Measurements from ENCODE around the gene B3GNT2.
"Not testable (repeated sequence)": the region's sequence is repeated elsewhere in the genome, so short reads cannot be mapped to it uniquely, and the experiment has no call there.

Gene B3GNT2, protein sequence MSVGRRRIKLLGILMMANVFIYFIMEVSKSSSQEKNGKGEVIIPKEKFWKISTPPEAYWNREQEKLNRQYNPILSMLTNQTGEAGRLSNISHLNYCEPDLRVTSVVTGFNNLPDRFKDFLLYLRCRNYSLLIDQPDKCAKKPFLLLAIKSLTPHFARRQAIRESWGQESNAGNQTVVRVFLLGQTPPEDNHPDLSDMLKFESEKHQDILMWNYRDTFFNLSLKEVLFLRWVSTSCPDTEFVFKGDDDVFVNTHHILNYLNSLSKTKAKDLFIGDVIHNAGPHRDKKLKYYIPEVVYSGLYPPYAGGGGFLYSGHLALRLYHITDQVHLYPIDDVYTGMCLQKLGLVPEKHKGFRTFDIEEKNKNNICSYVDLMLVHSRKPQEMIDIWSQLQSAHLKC

DNA sequence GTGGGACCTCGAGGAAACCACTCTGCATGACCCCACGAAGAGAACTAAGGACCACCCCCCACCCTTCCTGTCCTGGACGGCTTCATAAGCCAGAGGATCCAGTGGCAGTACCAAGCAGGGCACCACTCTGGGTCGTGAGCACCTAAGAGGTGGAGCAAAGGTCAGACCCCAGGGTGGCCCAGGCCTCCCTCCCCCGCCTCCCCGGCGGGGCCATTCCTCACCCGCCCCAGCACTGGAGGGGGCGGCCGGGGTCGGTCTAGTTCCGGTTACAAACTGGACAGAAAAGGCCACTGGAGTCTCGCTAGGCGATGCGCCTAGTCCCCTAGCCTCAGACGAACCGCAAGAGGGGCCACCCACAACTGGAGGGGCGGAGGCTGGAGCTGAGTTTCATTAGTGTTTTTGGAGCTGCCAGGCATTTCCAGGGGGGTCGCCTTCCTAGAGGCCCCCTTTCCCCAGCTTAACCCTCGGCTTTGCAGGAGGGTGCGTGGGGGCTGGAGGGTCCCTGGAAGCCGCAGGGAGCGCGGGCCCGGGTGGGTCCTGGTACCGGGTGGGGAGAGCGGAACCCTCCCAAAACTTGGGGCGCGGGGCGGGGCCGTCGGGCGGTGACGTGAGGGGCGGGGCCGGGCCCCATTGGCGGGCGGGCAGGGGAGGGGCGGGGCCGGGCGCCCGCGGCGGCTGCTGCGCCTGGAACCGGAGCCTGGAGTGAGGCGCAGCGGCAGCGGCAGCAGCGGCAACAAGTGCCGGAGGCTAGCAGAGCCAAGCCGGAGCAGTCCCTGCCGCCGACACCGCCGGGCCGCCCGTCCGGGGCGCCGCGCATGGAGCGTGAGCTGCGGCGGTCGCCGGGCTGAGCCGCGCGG lies at the start of gene B3GNT2:
Gene B3GNT2 (plus strand): TSS at position 695 of the 857 bp plus-strand sequence. CDS start 26,106 bp downstream, outside the sequence.
- DNase-seq: no peak

DNA sequence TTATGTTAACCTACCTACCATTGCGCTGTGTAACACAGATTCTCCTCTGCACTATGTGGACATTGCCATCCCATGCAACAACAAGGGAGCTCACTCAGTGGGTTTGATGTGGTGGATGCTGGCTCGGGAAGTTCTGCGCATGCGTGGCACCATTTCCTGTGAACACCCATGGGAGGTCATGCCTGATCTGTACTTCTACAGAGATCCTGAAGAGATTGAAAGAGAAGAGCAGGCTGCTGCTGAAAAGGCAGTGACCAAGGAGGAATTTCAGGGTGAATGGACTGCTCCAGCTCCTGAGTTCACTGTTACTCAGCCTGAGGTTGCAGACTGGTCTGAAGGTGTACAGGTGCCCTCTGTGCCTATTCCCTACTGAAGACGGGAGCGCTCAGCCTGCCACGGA lies 49.1 kb upstream of the B3GNT2 start:
- DNase-seq: not testable (repeated sequence)

DNA sequence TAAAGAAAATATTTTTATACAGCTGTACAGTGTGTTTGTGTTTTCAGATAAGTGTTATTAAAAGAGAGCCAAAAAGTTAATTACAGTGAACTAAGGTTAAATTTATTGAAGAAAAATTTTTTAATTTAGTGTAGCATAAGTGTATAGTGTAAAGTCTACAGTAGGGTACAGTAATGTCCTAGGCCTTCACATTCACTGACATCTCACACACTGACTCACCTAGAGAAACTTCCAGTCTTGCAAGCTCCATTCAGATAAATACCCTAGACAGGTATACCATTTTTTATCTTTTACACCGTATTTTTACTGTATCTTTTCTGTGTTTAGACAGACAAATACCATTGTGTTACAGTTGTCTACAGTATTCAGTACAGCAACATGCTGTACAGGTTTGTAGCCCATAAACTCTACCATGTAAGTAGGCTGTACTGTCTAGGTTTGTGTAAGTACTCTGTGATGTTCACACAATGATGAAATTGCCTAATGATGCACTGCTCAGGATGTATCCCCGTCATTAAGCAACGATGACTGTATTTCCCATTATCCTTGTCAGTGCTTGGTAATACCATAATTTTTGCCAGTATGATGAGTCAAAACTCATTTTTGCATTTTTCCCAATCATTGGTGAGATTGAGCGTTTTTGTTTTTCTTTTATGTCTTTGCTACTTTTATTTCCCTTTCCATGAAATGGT lies 48.2 kb upstream of the B3GNT2 start:
- no peak for DNase-seq

DNA sequence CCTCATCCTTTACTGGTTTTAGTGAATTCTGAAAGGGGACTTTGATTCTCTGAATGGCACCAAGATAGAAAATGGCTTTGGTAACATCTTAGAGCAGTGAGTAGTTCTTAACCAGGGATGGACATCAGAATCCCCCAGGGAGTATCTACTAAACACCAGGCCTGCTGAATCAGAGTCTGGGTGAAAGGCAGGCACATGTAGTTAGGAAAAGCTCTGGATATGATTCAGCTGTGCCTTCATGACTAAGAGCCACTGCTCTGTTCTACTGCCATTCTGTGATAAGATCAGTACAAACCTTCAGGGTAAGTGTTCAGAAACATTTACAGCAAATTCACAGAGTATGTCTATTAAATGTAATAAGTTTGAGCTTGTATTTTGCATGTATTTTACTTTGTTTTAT lies 46.2 kb upstream of the B3GNT2 start:
- DNase-seq: no peak

DNA sequence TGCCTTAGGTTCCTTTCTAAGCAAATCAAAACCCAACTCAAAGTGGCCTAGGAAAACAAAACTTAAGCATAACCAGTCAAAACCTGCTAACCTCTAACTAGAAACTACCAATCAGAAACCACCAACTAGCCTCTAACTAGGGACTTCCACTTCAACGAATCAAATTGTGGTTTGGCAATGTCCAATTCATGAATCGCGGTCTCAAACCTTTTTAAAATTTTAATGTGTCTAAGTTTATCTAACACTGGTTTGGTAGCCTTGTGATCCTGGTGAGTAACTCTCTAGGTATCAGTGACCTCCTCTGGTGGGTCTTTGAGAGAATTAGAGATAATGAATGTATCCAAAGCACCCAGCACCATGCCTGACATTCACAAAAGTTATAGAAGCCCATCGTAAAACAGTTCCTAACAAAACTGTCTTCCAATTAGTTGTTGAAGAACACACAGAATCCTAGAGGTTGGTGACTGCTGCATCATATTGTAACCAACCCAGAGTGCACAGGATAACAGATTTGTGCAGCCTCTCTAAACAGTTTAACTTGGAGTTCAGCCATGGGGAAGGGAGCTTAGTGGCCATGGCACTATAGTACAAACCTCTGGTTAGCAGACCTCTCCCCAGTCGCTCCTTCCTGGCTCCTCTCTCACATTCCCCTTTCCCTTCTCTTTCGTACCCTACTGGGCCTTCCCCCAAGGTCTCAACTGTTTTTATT lies 45.2 kb upstream of the B3GNT2 start:
- no peak for DNase-seq

DNA sequence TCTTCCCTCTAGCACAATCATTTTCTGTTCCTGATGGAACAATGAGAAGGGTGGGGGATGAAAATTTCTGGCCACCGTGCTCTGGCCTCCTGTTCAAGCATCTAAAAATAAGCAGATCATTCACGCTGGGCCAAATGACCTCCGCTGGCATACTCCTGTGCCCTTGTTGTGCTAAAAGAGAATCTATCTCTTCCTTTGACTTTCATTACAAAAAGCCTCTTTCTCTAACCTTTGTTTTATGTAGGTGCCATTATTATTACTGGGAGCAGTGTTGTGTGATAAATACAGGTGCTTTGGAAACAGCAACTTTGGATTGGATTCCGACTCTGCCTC lies 44.6 kb upstream of the B3GNT2 start:
- DNase-seq: no peak

DNA sequence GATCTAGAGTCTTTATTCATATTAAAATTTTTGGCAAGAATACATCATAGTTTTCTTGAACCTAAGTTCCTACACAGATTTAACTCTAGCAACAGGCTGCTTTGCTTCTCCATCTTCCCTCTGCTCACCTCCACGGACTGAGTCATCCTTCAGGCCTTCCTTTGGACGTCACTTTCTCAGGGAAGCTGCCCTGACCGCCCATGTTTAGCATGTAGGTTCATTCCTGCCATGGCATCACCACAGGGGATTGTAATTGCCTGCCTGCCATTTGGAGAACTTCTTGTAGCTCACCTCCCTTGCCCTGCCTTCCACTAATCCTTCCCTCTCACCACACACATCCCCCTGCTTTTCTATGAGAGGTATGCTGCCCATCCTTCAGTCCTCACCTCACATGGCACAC lies 43.9 kb upstream of the B3GNT2 start:
- no peak for DNase-seq

DNA sequence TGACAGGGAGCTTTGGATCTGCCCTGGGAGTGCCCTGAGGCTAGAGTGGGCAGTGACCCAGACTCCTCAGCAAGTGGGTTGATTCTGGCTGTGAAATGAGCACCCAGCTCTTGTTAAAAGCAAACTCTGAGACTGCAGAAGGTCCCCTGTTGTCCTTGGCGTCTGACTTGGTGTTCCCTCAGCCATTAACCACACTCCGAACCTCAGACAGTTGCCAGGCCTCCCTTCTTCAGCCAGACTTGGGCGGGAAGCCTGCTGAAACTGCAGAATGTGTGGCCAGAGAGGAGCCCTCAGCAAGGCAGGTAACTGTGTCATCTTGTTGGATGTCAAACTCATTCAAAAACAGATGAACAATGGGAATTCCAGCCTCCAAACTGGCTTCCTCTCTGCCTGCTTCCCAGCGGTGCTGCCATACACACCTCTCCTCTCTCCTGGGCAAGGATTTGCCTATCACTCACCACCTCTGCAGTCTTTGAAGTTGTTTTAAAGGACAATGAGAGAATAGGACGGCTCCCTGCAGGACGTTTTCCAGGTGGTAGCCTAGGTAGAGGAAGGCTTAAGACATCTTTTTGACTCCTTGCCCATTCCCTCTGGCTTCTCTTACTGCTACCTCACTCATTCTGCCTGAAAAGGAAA lies 38.9 kb upstream of the B3GNT2 start:
- DNase-seq: no peak

DNA sequence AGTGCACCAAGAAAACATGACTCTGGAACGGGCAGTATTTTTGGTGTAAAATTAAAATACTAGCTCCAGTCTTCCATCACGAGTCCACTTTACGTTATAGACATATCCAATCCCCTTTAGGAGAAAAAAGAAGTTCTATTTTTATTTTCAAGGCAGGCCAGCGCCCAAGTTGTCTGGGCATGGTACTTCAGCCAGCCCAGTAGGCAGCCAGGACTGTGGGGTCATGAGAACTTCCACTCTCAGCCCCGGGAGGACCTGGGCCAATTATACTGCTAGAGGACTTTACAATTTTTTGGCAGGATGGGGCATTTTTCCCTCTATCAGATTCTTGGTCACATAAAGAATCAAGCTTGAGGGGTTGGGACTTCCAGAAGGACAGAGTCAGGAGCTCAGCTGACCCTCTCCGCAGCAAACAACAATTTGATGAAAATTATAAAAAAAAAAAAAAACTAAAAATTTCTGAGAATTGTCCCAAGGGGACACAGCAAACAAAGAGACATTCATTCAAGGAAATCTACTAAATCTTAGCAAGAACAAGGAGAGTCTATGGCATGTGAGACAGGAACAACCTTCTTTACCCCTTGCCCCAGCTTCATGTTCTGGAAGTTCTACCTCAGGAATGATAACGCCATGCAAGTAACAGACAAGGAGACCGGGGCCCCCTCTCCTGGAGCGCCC lies 37.3 kb upstream of the B3GNT2 start:
- DNase-seq: no peak

DNA sequence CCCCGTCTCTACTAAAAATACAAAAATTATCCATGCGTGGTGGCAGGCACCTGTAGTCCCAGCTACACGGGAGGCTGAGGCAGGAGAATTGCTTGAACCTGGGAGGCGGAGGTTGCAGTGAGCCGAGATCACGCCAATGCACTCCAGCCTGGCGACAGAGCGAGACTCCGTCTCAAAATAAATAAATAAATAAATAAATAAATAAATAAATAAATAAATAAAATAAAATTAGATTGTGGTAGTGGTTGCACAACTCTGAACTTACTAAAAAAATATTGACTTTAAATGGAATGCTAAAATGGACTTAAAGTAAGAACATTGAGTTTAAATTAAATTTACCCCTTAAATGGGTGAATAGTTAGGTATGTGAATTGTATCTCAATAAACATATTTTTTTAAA lies 35.2 kb upstream of the B3GNT2 start:
- DNase-seq: not testable (repeated sequence)

DNA sequence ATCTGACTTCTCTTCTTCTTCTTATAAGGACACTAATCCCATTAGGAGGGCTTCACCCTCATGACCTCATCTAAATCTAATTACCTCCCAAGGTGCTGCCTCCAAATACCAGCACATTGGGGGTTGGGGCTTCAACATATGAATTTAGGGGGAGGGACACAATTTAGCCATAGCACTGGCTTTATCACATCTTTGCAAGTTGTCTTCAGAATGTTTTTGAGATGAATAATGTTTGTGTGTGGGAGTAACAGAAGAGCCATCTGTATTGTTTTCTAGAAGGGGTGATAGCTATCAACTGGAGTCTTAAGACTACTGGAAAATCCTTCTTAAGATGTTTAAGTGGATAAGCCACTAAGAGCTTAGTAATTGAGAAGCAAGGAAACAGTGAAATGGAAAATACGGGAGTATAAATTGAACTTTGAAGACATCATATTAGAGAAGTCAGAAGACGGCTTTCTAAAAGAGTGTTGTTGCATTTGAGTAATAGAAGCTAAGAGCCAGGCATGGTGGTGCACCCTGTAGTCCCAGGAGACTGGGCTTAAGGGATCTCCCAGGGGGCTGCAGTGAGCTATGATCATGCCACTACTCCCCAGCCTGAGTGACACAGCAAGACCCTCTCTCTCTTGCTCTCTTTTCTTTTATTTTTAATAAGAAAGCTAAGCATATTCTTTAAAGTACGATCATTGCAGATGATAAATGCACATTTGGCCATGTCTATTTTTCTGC lies 32.6 kb upstream of the B3GNT2 start:
- DNase-seq: no peak

DNA sequence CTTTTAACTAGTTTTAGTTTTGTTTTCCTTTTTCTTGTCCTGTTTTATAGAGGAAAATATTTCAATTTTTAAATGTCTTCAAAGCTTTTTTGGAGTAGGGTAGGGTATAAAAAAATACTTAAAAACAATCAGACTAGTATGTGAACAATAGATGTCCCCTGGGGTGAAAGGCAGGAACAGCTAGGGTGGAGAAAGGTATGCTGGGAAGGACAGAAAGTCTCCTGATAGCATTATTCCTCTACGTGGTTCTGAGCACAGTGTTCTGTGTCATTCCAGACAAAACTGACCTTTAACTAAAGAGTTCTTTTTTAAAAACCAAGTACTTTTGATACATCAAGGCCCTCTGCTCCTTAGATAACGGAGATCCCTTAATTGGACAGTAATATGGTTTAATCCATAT lies 32.1 kb upstream of the B3GNT2 start:
- DNase-seq: no peak

DNA sequence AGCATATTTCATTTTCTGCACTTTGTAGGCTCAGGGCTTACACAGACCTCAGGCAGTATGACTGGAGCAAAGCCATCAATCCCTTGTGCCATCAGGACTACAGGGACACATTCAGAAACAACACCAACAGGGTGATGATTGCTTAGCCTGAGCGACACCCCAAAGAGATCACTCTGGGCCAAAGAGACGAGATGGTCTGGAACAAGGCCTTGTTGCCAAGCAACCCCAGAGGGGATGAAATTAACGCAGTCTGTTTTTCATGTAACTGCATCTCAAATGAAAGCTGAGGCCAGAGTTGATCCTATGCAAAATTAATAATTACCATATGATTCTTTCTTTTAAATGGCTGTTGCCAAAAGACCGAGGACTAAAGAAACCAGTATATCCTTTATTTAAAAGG lies 20.2 kb upstream of the B3GNT2 start:
- DNase-seq: no peak

DNA sequence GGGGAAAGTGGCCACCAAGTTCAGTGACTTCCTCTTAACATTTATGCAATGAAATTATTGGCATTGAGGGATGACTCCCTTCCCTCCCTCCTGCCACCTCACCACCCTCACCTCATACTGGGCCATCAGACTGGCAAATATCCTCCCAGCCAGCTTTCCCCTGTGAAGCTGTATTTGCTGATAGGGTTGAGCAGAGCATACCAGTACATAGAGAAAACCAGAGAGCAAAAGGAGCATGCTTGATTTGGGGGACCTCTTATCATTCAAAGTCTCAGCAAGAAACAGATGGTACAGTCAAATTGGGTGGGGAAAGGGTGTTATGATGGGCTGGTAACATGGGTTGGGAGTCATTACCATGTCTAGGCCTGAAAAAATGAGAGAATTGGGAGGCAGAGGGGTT lies 19.1 kb upstream of the B3GNT2 start:
- no peak for DNase-seq

DNA sequence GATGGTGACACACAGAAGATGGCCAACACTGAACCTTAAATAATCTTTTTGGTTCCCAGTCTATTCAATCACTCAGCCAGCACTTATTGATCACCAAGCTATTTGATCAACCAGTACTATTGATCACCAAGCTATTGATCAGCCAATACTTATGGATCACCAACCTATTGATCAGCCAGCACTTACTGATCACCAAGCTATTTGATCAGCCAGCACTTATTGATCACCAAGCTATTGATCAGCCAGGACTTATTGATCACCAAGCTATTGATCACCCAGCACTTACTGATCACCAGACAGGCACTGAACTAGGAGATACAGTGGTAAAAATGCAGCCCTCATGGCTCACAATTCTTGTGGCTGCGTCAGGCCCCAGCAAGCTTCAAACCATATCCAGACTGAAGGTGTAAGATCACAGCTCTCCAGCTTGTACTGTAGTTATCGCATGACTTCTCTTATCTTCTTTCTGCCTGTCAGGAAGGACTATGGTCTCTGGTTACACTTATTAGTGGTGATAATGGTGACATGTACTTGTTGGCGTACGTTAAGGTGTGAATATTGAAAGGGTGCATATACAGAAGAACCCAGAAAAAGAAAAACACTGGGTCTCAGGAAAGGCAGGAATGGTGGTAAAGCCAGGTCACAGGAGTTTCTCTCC lies 18.4 kb upstream of the B3GNT2 start:
- DNase-seq: no peak

DNA sequence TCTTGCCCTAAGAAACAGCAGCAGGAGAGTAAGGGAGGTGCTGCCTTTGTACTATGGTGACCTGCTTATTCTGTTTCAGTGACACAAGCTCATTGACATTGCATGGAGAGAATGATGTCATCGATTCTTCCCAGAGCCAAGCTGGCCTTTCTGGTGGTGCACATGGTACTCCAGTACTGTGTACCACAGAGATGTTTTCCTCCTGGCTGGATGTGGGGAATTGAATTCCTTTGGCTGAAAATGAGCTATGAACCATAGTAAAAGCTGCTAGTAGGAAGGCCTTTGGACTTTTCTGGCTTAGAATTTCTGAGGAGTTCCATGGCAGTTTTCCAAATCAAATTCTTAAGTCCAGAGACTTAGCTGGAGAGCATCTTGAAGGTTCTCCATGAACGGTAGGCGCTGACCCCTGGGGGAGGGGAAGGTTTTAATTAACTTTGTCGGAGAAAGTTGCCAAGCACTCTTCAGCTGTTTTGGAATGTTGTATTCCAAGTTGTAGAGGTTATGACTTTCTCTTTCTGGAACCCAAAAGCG lies 17.1 kb upstream of the B3GNT2 start:
- no peak for DNase-seq

DNA sequence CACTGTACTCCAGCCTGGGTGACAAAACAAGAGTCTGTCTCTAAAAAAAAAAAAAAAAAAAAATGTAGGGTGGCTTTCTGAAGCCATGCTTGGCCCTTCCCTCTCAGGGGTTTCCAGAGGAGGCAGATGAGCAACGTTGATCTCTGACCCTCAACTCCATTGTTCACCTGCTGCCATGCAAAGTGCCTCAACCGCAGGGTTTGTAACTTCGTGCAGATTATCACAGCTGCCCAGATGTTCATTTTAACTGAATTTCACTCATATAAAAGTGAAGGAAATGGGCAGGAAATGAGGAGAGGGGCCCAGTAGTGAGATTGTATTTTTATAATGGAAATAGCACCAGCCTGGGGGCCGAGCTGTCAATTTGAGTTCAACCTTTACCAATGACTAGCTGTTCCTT lies 14.9 kb upstream of the B3GNT2 start:
- no peak for DNase-seq

DNA sequence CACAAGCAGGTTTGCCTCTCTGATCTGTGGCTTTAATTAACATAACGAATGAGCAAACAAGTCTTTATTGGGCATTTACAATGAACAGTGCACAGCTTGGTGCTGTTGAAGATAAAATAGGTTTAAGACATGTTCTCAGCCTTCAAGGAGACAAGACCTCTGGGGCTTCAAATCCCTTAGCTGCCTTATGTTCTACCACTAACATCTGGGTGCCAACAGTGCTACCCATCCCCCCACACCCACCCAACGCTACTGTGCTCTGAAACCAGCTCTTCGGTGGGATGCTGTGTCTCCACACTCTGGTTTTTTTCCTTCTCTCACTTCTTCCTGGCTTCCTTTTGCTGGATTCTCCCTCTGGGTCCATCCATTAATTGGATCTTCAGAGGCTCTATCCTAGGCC lies 14.1 kb upstream of the B3GNT2 start:
- DNase-seq: no peak

DNA sequence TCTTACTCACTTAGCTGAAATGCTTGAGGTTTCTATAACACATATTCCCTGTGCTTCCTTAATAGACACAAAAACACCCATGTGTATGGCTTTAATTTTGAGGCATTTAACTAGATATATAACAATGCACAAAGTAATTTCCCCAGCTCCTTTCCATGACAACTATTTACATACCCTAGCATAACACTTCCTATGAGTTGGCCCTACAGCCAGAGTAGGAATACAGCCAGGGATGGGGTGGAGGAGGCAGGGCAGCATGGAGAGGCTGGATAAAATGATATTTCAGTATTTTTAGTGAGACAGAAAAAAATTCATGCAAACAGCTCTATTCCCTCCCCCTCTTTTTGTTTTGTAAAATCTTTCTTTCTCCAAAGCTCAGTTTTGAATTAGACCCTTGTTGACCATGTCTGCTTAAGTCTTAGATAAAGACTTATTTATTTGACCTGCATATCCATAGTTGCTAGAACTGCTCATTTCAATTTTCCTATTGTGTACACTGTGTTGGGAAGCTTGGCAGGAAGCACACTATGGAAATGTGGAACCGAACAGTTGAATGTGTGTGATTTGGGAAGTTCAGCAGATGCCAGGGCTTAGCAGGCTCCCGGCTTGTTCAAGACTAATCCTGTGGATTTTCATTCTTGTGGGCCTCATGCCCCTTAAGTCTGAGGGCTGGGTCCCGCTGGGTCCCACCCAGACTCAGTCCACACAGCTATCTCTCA lies 11.2 kb upstream of the B3GNT2 start:
- no peak for DNase-seq
